K562 (cell line): ENCODE results near the gene ST7. TPM values are rescaled to one million over a fixed set of nuclear protein-coding genes. Genes with fewer than 3 reads are reported as not detected.
A peak's percentile ranks its signal among the peaks of the same experiment; 100 is the strongest.

Experiments
- ATAC-seq: fragments of 200-7000 bp; cut with Tn5 transposase; 3 replicates; pipeline ENCODE4 v1.9.1; 2020; ENCODE audit warnings: moderate library complexity
- BruUV-seq: library from RNA; stranded (reverse); fragments of 400-500 nt; replicated peaks from 2 replicates; lab custom pipeline; 2021; lab: Mats Ljungman, UMichigan
- CTCF ChIA-PET: fragments of 300-600 bp; formaldehyde crosslinking; extraction: SDS; loops from one replicate; lab custom pipeline; 2021; ENCODE audit warnings: low intra/inter-chr PET ratio; lab: Yijun Ruan, JAX
- POLR2A ChIA-PET: fragments of 300-600, 350-650 bp; sonication (Branson Sonifier 250); formaldehyde crosslinking; extraction: SDS; loops from one replicate; lab custom pipeline; 2021; ENCODE audit warnings: antibody characterized with exemption, inconsistent platforms; lab: Yijun Ruan, JAX
- DNase-seq, 4 experiments: peaks; one replicate each; pipeline versions ENCODE4 v3.0.0 to v3.0.0-alpha.2; 2011 to 2018; ENCODE audit warnings: low spot score in 3 of 4, mixed read lengths in 3 of 4; ENCODE audit errors: extremely low read depth in 1 of 4
- FAIRE-seq: peaks from 2 replicates; lab custom pipeline; 2011; peaks lifted over from hg19 to GRCh38; lab: Jason Lieb, UNC
- H2AFZ ChIP-seq: 2 replicates; pipeline ENCODE4 v1.6.0; 2011; ENCODE audit warnings: low read depth, low read length, control low read depth, inconsistent platforms
- H3K27ac ChIP-seq: fragments of 200-600 bp; 3 replicates; pipeline ENCODE4 v1.8.0; 2011; ENCODE audit warnings: low read depth, mild to moderate bottlenecking, control low read depth, inconsistent platforms, low read length, moderate library complexity, mixed read lengths; ENCODE audit errors: extremely low read depth
- H3K27me3 ChIP-seq, 2 experiments: fragments of 300-600 bp in 1 of 2; 2 replicates in 1 of 2; 3 replicates in 1 of 2; pipeline versions ENCODE4 v1.6.0 to v1.8.0; 2011; ENCODE audit warnings: inconsistent platforms in 2 of 2, low read length in 2 of 2, mild to moderate bottlenecking in 1 of 2, mixed read lengths in 1 of 2, moderate library complexity in 1 of 2; ENCODE audit not compliant: control insufficient read depth in 2 of 2, insufficient read depth in 2 of 2
- H3K36me3 ChIP-seq: fragments of 300-600 bp; 3 replicates; pipeline ENCODE4 v1.8.0; 2011; ENCODE audit warnings: mild to moderate bottlenecking, low read length, inconsistent platforms; ENCODE audit not compliant: control insufficient read depth, insufficient read depth
- H3K4me1 ChIP-seq, 2 experiments: fragments of 200-600 bp in 1 of 2; replicated peaks in 1 of 2; 2 replicates in 1 of 2; 3 replicates in 1 of 2; pipeline versions ENCODE4 v1.5.1 to v1.8.0; 2011; ENCODE audit warnings: inconsistent platforms in 2 of 2, low read length in 2 of 2, mild to moderate bottlenecking in 1 of 2, mixed read lengths in 1 of 2, moderate library complexity in 1 of 2; ENCODE audit not compliant: control insufficient read depth in 2 of 2, insufficient read depth in 2 of 2
- H3K4me2 ChIP-seq: 2 replicates; pipeline ENCODE4 v1.6.1; 2011; ENCODE audit warnings: low read length, control low read depth, inconsistent platforms, mixed read lengths; ENCODE audit not compliant: insufficient read depth
- H3K4me3 ChIP-seq: fragments of 200-600 bp; sonication (generic), shearing (Covaris generic); 2 replicates; pipeline ENCODE4 v1.5.1; 2016; ENCODE audit warnings: control low read depth, inconsistent platforms
- H3K79me2 ChIP-seq: fragments of 200-600 bp; 3 replicates; pipeline ENCODE4 v1.8.0; 2011; ENCODE audit warnings: low read length, inconsistent platforms; ENCODE audit not compliant: control insufficient read depth, insufficient read depth
- H3K9ac ChIP-seq, 2 experiments: 2 replicates each; pipeline versions ENCODE4 v1.6.0 to v1.6.1; 2011; ENCODE audit warnings: low read depth in 2 of 2, low read length in 2 of 2, control low read depth in 1 of 2, inconsistent platforms in 1 of 2, mild to moderate bottlenecking in 1 of 2, mixed read lengths in 1 of 2; ENCODE audit not compliant: insufficient read depth in 1 of 2
- H3K9me1 ChIP-seq: one replicate; pipeline ENCODE4 v1.6.0; 2011; ENCODE audit warnings: inconsistent platforms, mild to moderate bottlenecking, low read length, moderate library complexity; ENCODE audit not compliant: control insufficient read depth, insufficient read depth
- H3K9me3 ChIP-seq: replicated peaks from 2 replicates; pipeline ENCODE4 v1.5.1; 2011; ENCODE audit warnings: low read depth, low read length, inconsistent platforms; ENCODE audit not compliant: control insufficient read depth, insufficient read depth
- H4K20me1 ChIP-seq: replicated peaks from 2 replicates; pipeline ENCODE4 v1.6.1; 2011; ENCODE audit warnings: low read length, inconsistent platforms, mixed read lengths; ENCODE audit not compliant: control insufficient read depth, insufficient read depth
- CHD4 ChIP-seq: fragments of 200-600 bp; sonication (generic); IDR thresholded peaks from 3 replicates; pipeline ENCODE4 v1.6.1; 2012; ENCODE audit warnings: low read depth, mild to moderate bottlenecking, mixed read lengths, low read length, inconsistent platforms; ENCODE audit not compliant: insufficient read depth, insufficient replicate concordance, poor library complexity, severe bottlenecking
- HDAC8 ChIP-seq: fragments of 450-650 bp; IDR thresholded peaks from 2 replicates; pipeline ENCODE4 v1.6.1; 2016; ENCODE audit warnings: mild to moderate bottlenecking, missing genetic modification characterization, moderate library complexity, missing compliant biosample characterization
- SIN3A ChIP-seq, 2 experiments: fragments of 150-350 bp in 1 of 2; IDR thresholded peaks; 2 replicates each; pipeline ENCODE4 v1.6.1; 2011 to 2016; ENCODE audit warnings: borderline replicate concordance in 2 of 2, low read depth in 2 of 2, low read length in 2 of 2, mild to moderate bottlenecking in 2 of 2, moderate library complexity in 2 of 2; ENCODE audit not compliant: control insufficient read depth in 1 of 2
- STAT5A ChIP-seq: IDR thresholded peaks from 2 replicates; pipeline ENCODE4 v1.6.1; 2012; ENCODE audit warnings: low read length, inconsistent platforms, borderline replicate concordance
- ZNF23 ChIP-seq: fragments of 250-450 bp; sonication (Bioruptor Pico); IDR thresholded peaks from 2 replicates; pipeline ENCODE4 v1.4.0; 2020; ENCODE audit warnings: mild to moderate bottlenecking
- WGBS: fragments of 100-300 bp; shearing (Covaris generic); methylation state at CpG from one replicate; pipeline ENCODE4 v1.1.6; 2016; ENCODE audit warnings: low coverage, mixed read lengths; ENCODE audit not compliant: insufficient coverage; ENCODE audit errors: missing lambda C conversion rate; 5-methylcytosine and 5-hydroxymethylcytosine counted together
- in situ Hi-C: fragments of 300-500 bp; cut with MboI; formaldehyde crosslinking; loops from 4 replicates; pipeline ENCODE4 v1.15.0; 2018; ENCODE audit warnings: inconsistent platforms, mixed read lengths
- intact Hi-C: fragments of 100-400 bp; cut with micrococcal nuclease; formaldehyde crosslinking; loops from 2 replicates; pipeline ENCODE4 v1.14.2; 2022
- polyA plus RNA-seq, 8 experiments: library from polyadenylated mRNA; depleted of rRNA in 4 of 8; stranded (reverse) in 5 of 8; unstranded in 3 of 8; fragments of >200 nt; fragmentation: Nextera tagmentation in 2 of 8; fragmentation: Illumina TruSeq in 1 of 8; extraction: Ambion mirVana in 2 of 8; extraction: Trizol in 1 of 8; gene quantifications; 2 replicates each; pipeline versions ENCODE4 v1.2.1 to v1.2.3, GENCODE V29; 2011 to 2014; ENCODE audit warnings: inconsistent platforms in 1 of 8, missing spikeins in 1 of 8
- total RNA-seq, 7 experiments: library from RNA; depleted of rRNA in 6 of 7; stranded (reverse); fragments of >200 nt in 6 of 7; fragmentation: Illumina TruSeq in 2 of 7; extraction: Trizol in 2 of 7; gene quantifications; 2 replicates each; pipeline versions ENCODE4 v1.2.1 to v1.2.3, GENCODE V29; 2011 to 2021; ENCODE audit warnings: low replicate concordance in 1 of 7
- TF ChIP-seq, protein P1 (sequence below): fragments of 450-650 bp; formaldehyde crosslinking; IDR thresholded peaks from 2 replicates; pipeline ENCODE4 v1.4.0; 2020; ENCODE audit warnings: mild to moderate bottlenecking
- TF ChIP-seq, protein P2 (sequence below): fragments of 450-650 bp; IDR thresholded peaks from 2 replicates; pipeline ENCODE4 v1.6.1; 2016; ENCODE audit warnings: missing biosample characterization, missing genetic modification characterization

Gene ST7
- total and polyA plus RNA-seq, 9 of the 15 experiments (the other 6 are each of a cell fraction or from before 2014, with no cell fraction given), result 23.9 to 56.3 (median 36.9) TPM

DNA sequence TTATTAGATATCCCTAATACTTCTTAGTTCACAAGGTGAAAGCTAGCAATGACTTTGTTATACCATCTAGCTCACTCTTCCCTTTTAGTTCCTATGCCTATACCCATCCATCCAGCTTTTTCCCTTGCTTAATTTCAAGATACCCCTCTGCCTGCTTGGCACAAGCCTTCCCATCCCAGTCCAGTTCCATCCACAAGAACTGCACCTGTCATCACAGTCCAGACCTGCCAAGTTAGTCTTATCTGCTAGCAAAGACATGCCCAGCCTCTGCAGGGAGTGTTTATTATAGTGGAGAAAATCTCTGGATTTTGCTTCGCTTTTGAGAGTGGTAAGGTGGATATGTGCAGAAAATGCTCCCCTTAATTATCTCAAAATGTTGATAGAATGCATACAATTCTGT lies 158.2 kb downstream of the ST7 start:
- Histone ChIP-seq H3K27ac (no peak overlapping the region), H3K79me2 (no peaks in the 10 kb centered on the region; the same call in 2 of the 3 replicates), H2AFZ (no peak overlapping the region), H3K36me3 (peaks cover 11% of the 10 kb centered on the region; the same call in 2 of the 3 replicates), H3K4me2 (no peak overlapping the region), H3K9ac (no peak overlapping the region), H3K4me3 (no peak overlapping the region), H3K9me1 (no peaks in the 10 kb centered on the region), H3K9me3 (no peaks in the 10 kb centered on the region), H3K27me3 (no peaks in the 10 kb centered on the region), H3K4me1 (peaks cover 0 to 4% of the 10 kb centered on the region in 2 experiments; a peak in 2 of 5 replicates), H4K20me1 (0 out of 2 replicates have a peak, but pooled peaks cover 5% of the 10 kb centered on the region)
- intact Hi-C loops (no loop called here), in situ Hi-C loops (loop anchor here (10.0 kb wide), 1 partner anchor 107 kb away; no protein-coding TSS in a partner anchor)
- TF ChIP-seq STAT5A (no peak), ZNF23 (CRISPR knock-in tag) (no peak)
- TF ChIP-seq, protein P1, sequence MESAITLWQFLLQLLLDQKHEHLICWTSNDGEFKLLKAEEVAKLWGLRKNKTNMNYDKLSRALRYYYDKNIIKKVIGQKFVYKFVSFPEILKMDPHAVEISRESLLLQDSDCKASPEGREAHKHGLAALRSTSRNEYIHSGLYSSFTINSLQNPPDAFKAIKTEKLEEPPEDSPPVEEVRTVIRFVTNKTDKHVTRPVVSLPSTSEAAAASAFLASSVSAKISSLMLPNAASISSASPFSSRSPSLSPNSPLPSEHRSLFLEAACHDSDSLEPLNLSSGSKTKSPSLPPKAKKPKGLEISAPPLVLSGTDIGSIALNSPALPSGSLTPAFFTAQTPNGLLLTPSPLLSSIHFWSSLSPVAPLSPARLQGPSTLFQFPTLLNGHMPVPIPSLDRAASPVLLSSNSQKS (CRISPR knock-in tag), result 0 out of 2 replicates have a peak, but pooled peaks have one; percentile 11
- BruUV-seq, result no TSS peak
- ChIA-PET CTCF (interaction anchor here (0.5 kb wide), 1 partner anchor 159 kb away, joined by 4 read pairs; no protein-coding TSS in a partner anchor), POLR2A (interaction anchor here (0.9 kb wide), 1 partner anchor 11 kb away, joined by 3 read pairs; no protein-coding TSS in a partner anchor)
- 90% methylated on average over 1 of the region's 1 CpG for WGBS
- no peak for ATAC-seq
- FAIRE-seq, result no peak
- no peak for DNase-seq

DNA sequence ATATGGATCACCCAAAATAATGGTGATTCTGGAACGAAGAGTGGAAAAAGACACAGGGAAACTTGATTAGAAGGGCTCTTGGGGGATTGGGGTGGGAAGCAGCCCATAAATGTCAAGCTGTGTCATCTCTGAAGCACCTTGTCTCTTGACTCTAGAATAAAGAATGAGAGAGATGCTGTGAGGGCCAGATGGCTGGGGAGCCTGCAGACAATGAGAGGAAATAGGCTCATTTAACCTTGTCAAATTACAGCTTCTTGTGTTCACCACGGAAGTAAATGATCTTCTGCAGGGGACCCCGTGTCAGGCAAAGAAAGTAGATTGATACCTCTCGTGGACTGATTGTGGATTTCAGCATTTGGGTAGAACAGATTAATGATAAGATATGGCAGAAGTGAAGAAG lies 159.3 kb downstream of the ST7 start:
- DNase-seq (no peak), ATAC-seq (no peak), FAIRE-seq (no peak)
- no peaks in the 10 kb centered on the region; the same call in 2 of the 3 replicates for H3K79me2 ChIP-seq
- ChIA-PET POLR2A (no interaction called here), CTCF (interaction anchor here (0.7 kb wide), 1 partner anchor 12 kb away, joined by 3 read pairs; no protein-coding TSS in a partner anchor)
- H2AFZ ChIP-seq, result no peak overlapping the region
- peaks cover 0 to 4% of the 10 kb centered on the region in 2 experiments; a peak in 2 of 5 replicates for H3K4me1 ChIP-seq
- no peaks in the 10 kb centered on the region for H3K9me3 ChIP-seq
- TF ChIP-seq SIN3A (IDR thresholded peaks at IDR 0.05; ENCODE audit: borderline replicate concordance in 2 of 2, control insufficient read depth in 1 of 2, low read depth in 2 of 2, low read length in 2 of 2) (no peak), HDAC8 (no peak), CHD4 (no peak)
- TF ChIP-seq, protein P2, sequence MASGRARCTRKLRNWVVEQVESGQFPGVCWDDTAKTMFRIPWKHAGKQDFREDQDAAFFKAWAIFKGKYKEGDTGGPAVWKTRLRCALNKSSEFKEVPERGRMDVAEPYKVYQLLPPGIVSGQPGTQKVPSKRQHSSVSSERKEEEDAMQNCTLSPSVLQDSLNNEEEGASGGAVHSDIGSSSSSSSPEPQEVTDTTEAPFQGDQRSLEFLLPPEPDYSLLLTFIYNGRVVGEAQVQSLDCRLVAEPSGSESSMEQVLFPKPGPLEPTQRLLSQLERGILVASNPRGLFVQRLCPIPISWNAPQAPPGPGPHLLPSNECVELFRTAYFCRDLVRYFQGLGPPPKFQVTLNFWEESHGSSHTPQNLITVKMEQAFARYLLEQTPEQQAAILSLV (tag), result no peak
- no TSS peak for BruUV-seq
- no peaks in the 10 kb centered on the region for H3K9me1 ChIP-seq
- no peak overlapping the region for H3K4me3 ChIP-seq
- peaks cover 11% of the 10 kb centered on the region; the same call in 2 of the 3 replicates for H3K36me3 ChIP-seq
- intact Hi-C loops, result no loop called here
- no peaks in the 10 kb centered on the region for H3K27me3 ChIP-seq
- H3K4me2 ChIP-seq, result no peak overlapping the region
- no peak overlapping the region for H3K27ac ChIP-seq
- H4K20me1 ChIP-seq, result 0 out of 2 replicates have a peak, but pooled peaks cover 5% of the 10 kb centered on the region
- in situ Hi-C loops, result loop anchor here (10.0 kb wide), 1 partner anchor 108 kb away; no protein-coding TSS in a partner anchor
- WGBS, result 33% methylated on average over 4 of the region's 4 CpGs
- H3K9ac ChIP-seq, result no peak overlapping the region
